HUES64 (cell line): ENCODE results near the gene GRID1.
"Not testable (repeated sequence)": the region's sequence is repeated elsewhere in the genome, so short reads cannot be mapped to it uniquely, and the experiment has no call there.

Source experiments
- H3K27ac ChIP-seq: 2 replicates; pipeline ENCODE4 v1.7.0; 2013; ENCODE audit warnings: low read depth, low read length, inconsistent platforms
- H3K27me3 ChIP-seq: 2 replicates; pipeline ENCODE4 v1.6.1; 2013; ENCODE audit warnings: mild to moderate bottlenecking, low read length; ENCODE audit not compliant: insufficient read depth
- H3K36me3 ChIP-seq: 2 replicates; pipeline ENCODE4 v1.6.1; 2013; ENCODE audit warnings: mild to moderate bottlenecking, low read length; ENCODE audit not compliant: insufficient read depth
- H3K4me1 ChIP-seq: 2 replicates; pipeline ENCODE4 v1.6.1; 2013; ENCODE audit warnings: mild to moderate bottlenecking, low read length, moderate library complexity; ENCODE audit not compliant: insufficient read depth
- H3K4me3 ChIP-seq: 2 replicates; pipeline ENCODE4 v1.5.1; 2013; ENCODE audit warnings: mild to moderate bottlenecking, low read length, moderate library complexity
- H3K9ac ChIP-seq: 2 replicates; pipeline ENCODE4 v1.6.1; 2013; ENCODE audit warnings: mild to moderate bottlenecking, low read depth, low read length
- H3K9me3 ChIP-seq: 2 replicates; pipeline ENCODE4 v1.6.1; 2013; ENCODE audit warnings: low read depth, low read length; ENCODE audit not compliant: insufficient read depth
- WGBS: fragments of 150-250, 120-280 bp; methylation state at CpG from one replicate; pipeline ENCODE4 v1.1.7; 2013; ENCODE audit warnings: missing lambda C conversion rate; 5-methylcytosine and 5-hydroxymethylcytosine counted together

The GRID1 gene

DNA sequence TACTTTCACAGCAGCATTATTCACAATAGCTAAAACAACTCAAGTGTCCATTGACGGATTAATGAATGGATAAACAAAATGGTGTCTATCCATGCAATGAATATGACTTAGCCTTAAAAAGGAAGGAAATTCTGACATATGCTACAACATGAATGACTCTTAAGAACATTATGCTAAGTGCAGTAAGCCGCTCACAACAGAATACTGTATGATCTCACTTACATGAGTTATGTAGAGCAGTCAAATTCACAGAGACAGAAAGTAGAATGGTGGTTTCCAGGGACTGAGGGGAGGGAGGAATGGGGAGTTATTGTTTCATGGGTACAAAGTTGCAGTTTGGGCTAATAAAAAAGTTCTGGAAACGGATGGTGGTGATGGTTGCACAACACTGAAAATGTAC lies 282.0 kb downstream of the GRID1 start:
- H3K27ac ChIP-seq, result no peak overlapping the region
- no peaks in the 10 kb centered on the region for H3K27me3 ChIP-seq
- no peak overlapping the region for H3K4me3 ChIP-seq
- no peaks in the 10 kb centered on the region for H3K9me3 ChIP-seq
- no peaks in the 10 kb centered on the region for H3K4me1 ChIP-seq
- WGBS, result 97% methylated on average over 2 of the region's 3 CpGs
- no peak overlapping the region for H3K9ac ChIP-seq
- H3K36me3 ChIP-seq, result no peaks in the 10 kb centered on the region

DNA sequence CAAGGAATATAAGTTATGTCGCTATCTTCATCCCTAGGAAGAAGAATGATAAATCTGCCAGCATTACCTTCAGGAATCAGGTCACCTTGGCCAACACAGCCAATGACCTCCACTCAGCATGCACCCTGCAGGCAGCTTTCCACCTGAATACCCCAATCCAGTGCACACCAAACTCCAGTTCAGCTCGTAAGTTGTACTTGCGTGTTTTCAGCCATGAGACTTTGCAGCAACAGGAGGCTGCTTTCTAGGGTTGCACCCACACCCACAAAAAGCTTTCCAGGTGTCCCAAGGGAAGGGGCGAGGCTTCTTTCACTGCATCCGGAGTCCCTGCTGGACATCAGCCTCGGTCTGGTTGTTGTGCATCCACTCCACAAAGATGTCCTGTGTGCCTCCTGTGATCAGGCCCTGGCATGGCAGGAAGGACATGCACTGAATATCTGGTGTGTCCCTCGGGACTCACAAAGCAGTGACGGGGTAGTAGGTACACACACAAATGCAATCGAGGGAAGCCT lies 282.9 kb downstream of the GRID1 start:
- Histone ChIP-seq H3K9me3 (no peaks in the 10 kb centered on the region), H3K4me3 (no peak overlapping the region), H3K9ac (no peak overlapping the region), H3K4me1 (peaks cover 2% of the 10 kb centered on the region; the same call in 1 of the 2 replicates), H3K36me3 (no peaks in the 10 kb centered on the region), H3K27me3 (no peaks in the 10 kb centered on the region), H3K27ac (no peak overlapping the region)
- 95% methylated on average over 9 of the region's 9 CpGs for WGBS

DNA sequence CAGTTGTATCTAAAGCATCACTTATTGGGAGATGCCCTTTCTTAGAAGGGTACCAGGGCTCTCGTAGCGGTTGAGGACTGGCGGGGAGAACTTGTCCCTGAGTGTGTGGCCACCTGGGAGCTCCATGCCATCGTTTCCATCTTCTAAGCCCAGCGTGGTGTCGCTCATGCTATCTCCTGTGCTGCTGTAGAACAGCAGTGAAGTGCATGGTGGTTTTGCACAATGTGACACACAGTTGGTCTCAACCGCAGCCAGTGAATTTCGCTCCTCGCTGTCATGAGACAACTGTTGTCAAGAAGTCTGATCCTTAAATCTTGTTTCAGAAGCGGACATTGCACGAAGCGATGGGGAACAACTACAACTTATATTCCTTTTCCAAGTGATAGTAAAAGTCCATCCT lies 283.4 kb downstream of the GRID1 start:
- WGBS, result 88% methylated on average over 12 of the region's 12 CpGs
- H3K9ac ChIP-seq, result no peak overlapping the region
- H3K4me3 ChIP-seq, result no peak overlapping the region
- H3K27me3 ChIP-seq, result no peaks in the 10 kb centered on the region
- no peaks in the 10 kb centered on the region for H3K36me3 ChIP-seq
- peaks cover 7% of the 10 kb centered on the region; the same call in 1 of the 2 replicates for H3K4me1 ChIP-seq
- no peak overlapping the region for H3K27ac ChIP-seq
- no peaks in the 10 kb centered on the region for H3K9me3 ChIP-seq

DNA sequence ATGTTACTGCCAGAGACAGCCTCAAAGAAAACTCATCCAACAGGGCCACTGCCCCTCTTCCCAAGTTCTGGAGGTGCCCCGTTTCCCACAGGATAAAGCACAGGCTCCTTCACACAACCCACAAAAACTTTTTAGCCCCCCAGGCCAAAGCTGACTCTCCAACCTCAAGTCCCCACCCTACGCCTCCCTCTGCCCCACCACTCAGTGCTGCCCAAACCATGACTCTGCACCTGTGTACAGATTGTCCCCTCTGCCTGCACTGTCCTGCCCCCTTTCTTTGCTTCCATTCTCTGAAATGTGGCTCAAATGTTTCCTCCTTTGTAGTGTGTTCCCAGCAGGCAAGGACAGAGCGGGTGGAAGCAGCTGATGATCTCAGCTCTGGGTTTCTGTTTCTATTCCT lies 284.0 kb downstream of the GRID1 start:
- peaks cover 7% of the 10 kb centered on the region for H3K4me1 ChIP-seq
- H3K9ac ChIP-seq, result no peak overlapping the region
- 94% methylated on average over 3 of the region's 3 CpGs for WGBS
- no peaks in the 10 kb centered on the region for H3K36me3 ChIP-seq
- H3K4me3 ChIP-seq, result no peak overlapping the region
- no peaks in the 10 kb centered on the region for H3K9me3 ChIP-seq
- no peaks in the 10 kb centered on the region for H3K27me3 ChIP-seq
- no peak overlapping the region for H3K27ac ChIP-seq

DNA sequence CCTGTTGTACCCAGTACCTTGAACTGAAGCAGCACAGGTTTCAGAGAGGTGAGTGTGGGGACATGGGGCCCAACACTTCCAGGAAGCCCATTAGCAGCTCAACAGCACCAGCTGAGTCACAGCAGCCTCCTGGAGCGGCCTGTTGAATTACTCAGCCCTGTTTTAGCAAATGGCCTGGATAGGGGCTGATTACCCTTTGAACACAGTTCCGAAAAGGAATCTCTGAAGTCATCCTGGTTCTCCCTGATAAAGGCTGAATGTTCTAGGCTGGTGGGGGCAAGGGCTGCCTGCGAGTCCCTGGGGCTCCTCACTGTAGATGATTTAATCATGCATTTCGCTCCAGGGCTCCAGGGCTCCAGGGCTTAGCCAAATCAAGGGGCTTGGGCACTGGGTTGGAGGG lies 287.5 kb downstream of the GRID1 start:
- Histone ChIP-seq H3K36me3 (no peaks in the 10 kb centered on the region), H3K9ac (no peak overlapping the region), H3K27me3 (no peaks in the 10 kb centered on the region), H3K9me3 (no peaks in the 10 kb centered on the region), H3K4me3 (no peak overlapping the region), H3K27ac (peak overlapping the region; percentile 59; the same call in 1 of the 2 replicates), H3K4me1 (peaks cover 7% of the 10 kb centered on the region)
- 27% methylated on average over 4 of the region's 4 CpGs for WGBS

DNA sequence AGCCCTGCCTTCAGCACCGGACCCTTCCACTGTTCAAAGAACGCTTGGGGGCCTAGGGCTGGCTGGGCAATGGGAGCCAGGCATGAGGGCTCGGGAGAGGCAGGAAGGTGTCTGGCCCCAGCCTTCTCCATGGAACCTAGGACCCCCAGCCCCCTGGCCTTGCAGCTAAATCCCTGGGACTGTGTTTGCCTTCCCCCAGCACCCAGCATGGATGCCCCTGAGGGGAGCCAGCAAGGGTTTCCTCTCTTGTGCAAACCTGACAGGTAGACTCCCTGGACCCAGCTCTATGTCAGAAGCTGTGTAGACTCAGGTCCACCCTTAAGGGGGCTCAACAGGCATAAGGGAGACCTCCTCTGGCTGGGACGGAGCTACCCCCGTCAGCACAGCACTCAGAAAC lies 288.0 kb downstream of the GRID1 start:
- peaks cover 7% of the 10 kb centered on the region for H3K4me1 ChIP-seq
- no peaks in the 10 kb centered on the region for H3K36me3 ChIP-seq
- H3K27me3 ChIP-seq, result no peaks in the 10 kb centered on the region
- no peak overlapping the region; the same call in 1 of the 2 replicates for H3K9ac ChIP-seq
- WGBS, result 64% methylated on average over 5 of the region's 5 CpGs
- no peaks in the 10 kb centered on the region for H3K9me3 ChIP-seq
- H3K27ac ChIP-seq, result peak overlapping the region; percentile 58; the same call in 1 of the 2 replicates
- H3K4me3 ChIP-seq, result no peak overlapping the region

DNA sequence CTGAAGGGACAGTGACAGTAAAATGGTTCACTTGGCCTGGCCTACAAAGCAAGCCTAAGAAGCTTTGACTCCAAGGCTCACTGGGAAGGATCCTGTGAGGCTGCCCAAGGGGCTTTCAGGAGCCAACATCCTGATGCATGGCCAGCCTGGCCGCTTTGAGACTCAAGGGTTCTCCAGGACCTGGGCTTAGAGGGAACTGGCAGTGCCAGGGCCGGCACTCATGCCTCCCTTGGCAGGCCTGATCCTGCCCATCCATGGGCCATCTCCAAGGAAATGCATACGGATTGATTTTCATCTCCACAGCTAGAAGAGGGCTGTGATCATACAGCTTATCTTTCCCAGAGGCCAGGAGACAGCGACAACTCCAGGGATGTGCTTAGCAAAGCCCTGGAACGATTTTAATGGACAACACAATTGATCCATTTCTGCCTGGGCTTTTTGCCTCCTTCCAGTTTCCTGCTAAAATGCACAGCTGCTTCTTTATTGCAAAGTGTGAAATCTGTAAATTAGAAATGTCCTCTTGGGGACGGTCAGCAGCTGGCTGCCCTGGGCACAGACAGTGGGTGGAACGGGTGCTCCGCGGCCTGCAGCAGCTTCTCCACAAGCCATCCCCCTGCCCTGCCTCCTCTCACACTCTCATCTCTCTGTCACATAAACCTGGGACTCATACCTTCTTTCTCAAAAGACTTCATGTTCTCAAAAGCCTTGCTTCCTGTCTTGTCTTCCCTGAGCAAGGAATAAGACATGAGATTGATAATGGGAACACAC lies 288.5 kb downstream of the GRID1 start:
- WGBS, result 88% methylated on average over 9 of the region's 9 CpGs
- Histone ChIP-seq H3K9me3 (no peaks in the 10 kb centered on the region), H3K9ac (no peak overlapping the region), H3K4me1 (peaks cover 7% of the 10 kb centered on the region), H3K36me3 (no peaks in the 10 kb centered on the region), H3K27ac (no peak overlapping the region), H3K27me3 (no peaks in the 10 kb centered on the region), H3K4me3 (no peak overlapping the region)

DNA sequence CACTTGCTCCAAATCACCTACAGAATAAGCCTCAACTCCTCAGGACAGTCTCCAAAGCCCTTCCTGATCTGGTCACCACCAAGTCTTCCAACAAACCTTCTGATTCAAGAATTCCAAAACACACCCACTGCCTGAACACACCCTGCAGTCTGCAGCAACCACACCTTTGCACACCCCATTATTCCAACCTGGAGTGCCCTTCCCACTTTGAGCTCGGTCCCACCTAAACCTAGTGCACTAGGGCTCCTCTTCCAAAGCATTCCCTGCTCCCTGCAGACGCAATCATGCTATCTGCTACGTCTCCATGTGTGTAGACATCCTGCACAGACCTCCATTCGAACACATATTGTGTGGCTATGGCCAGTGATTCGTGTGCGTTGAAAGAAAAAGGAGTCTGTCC lies 289.3 kb downstream of the GRID1 start:
- H3K4me1 ChIP-seq, result peaks cover 7% of the 10 kb centered on the region
- H3K9ac ChIP-seq, result no peak overlapping the region
- no peaks in the 10 kb centered on the region for H3K27me3 ChIP-seq
- H3K4me3 ChIP-seq, result no peak overlapping the region
- 98% methylated on average over 6 of the region's 6 CpGs for WGBS
- H3K9me3 ChIP-seq, result no peaks in the 10 kb centered on the region
- H3K36me3 ChIP-seq, result no peaks in the 10 kb centered on the region
- no peak overlapping the region for H3K27ac ChIP-seq

DNA sequence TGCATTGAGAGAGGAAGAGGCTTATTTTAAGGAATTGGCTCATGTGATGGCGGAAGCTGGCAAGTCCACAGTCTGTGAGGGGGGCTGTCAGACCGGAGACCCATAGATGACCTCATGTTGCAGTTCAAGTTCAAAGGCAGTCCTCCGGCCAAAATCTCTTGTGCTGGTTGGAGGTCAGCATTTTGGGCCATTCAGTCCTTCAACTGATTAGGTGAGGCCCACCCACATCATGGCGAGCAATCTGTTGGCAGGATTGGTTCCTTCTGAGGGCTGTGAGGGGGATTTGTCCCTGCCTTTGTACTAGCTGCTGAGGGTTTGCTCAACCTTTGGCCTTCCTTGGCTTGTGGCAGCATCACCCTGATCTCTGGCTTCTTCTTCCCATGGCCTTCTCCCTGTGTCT lies 290.1 kb downstream of the GRID1 start:
- not testable (repeated sequence) for H3K27me3 ChIP-seq, H3K9me3 ChIP-seq, H3K4me1 ChIP-seq, H3K9ac ChIP-seq, H3K27ac ChIP-seq, H3K4me3 ChIP-seq, H3K36me3 ChIP-seq
- 94% methylated on average over 4 of the region's 4 CpGs for WGBS

DNA sequence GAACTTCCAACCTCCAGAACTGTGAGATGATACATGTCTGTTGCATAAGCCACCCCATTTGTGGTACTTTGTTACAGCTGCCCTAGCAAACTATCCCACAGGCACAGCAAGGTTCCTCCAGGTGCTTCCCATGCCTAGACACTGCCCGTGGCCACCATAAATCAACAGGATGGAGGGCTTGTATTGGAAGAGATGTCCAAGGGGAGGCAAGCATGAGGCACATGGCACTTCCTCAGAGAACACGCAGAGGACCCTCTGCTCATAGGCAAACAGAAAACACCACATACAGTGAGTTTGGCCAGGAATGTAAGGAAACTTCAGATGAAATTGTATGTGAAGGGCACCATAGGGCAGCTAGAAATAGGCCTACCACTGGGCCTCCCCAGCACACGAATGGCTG lies 291.1 kb downstream of the GRID1 start:
- H3K4me3 ChIP-seq, result no peak overlapping the region
- 94% methylated on average over 3 of the region's 3 CpGs for WGBS

DNA sequence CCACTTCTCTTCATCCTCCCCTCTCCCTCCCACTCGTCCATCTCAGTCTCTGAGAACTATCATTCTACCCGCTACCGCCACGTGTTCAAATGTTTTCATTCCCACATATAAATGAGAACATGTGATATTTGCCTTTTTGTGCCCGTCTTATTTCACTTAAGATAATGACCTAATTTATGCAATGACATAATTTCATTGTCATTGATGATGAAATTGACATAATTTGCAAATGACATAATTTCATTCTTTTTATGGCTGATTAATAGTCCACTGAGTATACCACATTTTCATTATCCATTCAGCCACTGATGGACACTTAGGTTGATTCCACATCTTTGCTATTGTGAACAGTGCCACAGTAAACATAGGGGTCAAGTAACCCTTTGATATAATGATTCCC lies 292.3 kb downstream of the GRID1 start:
- H3K27ac ChIP-seq, result no peak overlapping the region
- no peaks in the 10 kb centered on the region for H3K27me3 ChIP-seq
- H3K9me3 ChIP-seq, result no peaks in the 10 kb centered on the region
- no peaks in the 10 kb centered on the region for H3K36me3 ChIP-seq
- H3K4me3 ChIP-seq, result no peak overlapping the region
- peaks cover 7% of the 10 kb centered on the region for H3K4me1 ChIP-seq
- H3K9ac ChIP-seq, result no peak overlapping the region
- WGBS, result 96% methylated on average over 4 of the region's 5 CpGs

More for the DNA sequence above, 291.1 kb downstream of the GRID1 start:
- H3K27ac ChIP-seq, result no peak overlapping the region
- no peaks in the 10 kb centered on the region for H3K27me3 ChIP-seq
- no peaks in the 10 kb centered on the region for H3K36me3 ChIP-seq
- H3K9ac ChIP-seq, result no peak overlapping the region
- H3K9me3 ChIP-seq, result no peaks in the 10 kb centered on the region
- peaks cover 7% of the 10 kb centered on the region for H3K4me1 ChIP-seq
